ENCODE measurements around the gene ENSA.
"Not testable (repeated sequence)": the region's sequence is repeated elsewhere in the genome, so short reads cannot be mapped to it uniquely, and the experiment has no call there.

The ENSA gene

GRCh38 chr1:150615346-150616201 is 13.8 kb downstream of the ENSA start:
- TF ChIP-seq CTCF (IDR thresholded peaks at IDR 0.05), result no peak
- Histone ChIP-seq H3K27ac (peak overlapping the region in 1 of 2 donors; percentile 62), H3K4me3 (no peak overlapping the region)
- DNase-seq (ENCODE audit: low spot score), result no peak

GRCh38 chr1:150613061-150613920 is 16.1 kb downstream of the ENSA start:
- no peak for DNase-seq (ENCODE audit: low spot score)
- no peak for TF ChIP-seq CTCF (IDR thresholded peaks at IDR 0.05)
- Histone ChIP-seq H3K4me3 (peak overlapping the region; percentile 13), H3K27ac (peak overlapping the region; percentile 80 to 87)

- DNase-seq (ENCODE audit: low spot score), result no peak
- TF ChIP-seq CTCF (IDR thresholded peaks at IDR 0.05), result no peak
- Histone ChIP-seq H3K27ac (peak overlapping the region; percentile 80 to 87), H3K4me3 (peak overlapping the region; percentile 8)
Observed at GRCh38 chr1:150612014-150612345, 17.4 kb downstream of the ENSA start.

GRCh38 chr1:150610576-150610975 is 18.8 kb downstream of the ENSA start:
- no peak for DNase-seq (ENCODE audit: low spot score)
- Histone ChIP-seq H3K4me3 (no peak overlapping the region), H3K27ac (peak overlapping the region; percentile 80 to 87)
- no peak for TF ChIP-seq CTCF (IDR thresholded peaks at IDR 0.05)

GRCh38 chr1:150609732-150610131 is 19.7 kb downstream of the ENSA start:
- no peak for DNase-seq (ENCODE audit: low spot score)
- Histone ChIP-seq H3K27ac (peak overlapping the region; percentile 80 to 87), H3K4me3 (no peak overlapping the region)
- TF ChIP-seq CTCF (IDR thresholded peaks at IDR 0.05), result no peak

- no peak for TF ChIP-seq CTCF (IDR thresholded peaks at IDR 0.05)
- DNase-seq (ENCODE audit: low spot score), result no peak
- Histone ChIP-seq H3K27ac (no peak overlapping the region), H3K4me3 (no peak overlapping the region)
Observed at GRCh38 chr1:150606463-150607142, 22.8 kb downstream of the ENSA start.

GRCh38 chr1:150605451-150605731 is 24.0 kb downstream of the ENSA start:
- H3K27ac ChIP-seq, result peak overlapping the region; percentile 31 to 81
- not testable (repeated sequence) for DNase-seq (ENCODE audit: low spot score); H3K4me3 ChIP-seq
